ENCODE measurements around the gene PDX1. TPM values are rescaled to one million over a fixed set of nuclear protein-coding genes. Genes with fewer than 3 reads are reported as not detected.

Gene PDX1
- total and polyA plus RNA-seq, 2 of the 13 experiments (the other 11 are each of a cell fraction or from before 2014, with no cell fraction given): 0.07 TPM; not detected in 1

- H3K9me3 ChIP-seq (ENCODE audit: low read length): no peaks in the 10 kb centered on the region
- H3K9ac ChIP-seq (ENCODE audit: insufficient read depth, low read depth, low read length): no peak overlapping the region
- in situ Hi-C loops (cut with HindIII; ENCODE audit: extremely low pct_ligation_motif_present, low pct_unique_long_range_greater_than_20kb) (no loop called here), intact Hi-C loops (cut with micrococcal nuclease; ENCODE audit: unreplicated experiment) (no loop called here)
- TF ChIP-seq YY1 (IDR thresholded peaks at IDR 0.05; ENCODE audit: insufficient read depth, insufficient replicate concordance, low read depth, low read length): no peak
- no peak for TF ChIP-seq NR1H2 (CRISPR knock-in tag; IDR thresholded peaks at IDR 0.05; ENCODE audit: borderline replicate concordance, low read depth)
- no peak for TF ChIP-seq XBP1 (CRISPR knock-in tag; IDR thresholded peaks at IDR 0.05)
- TF ChIP-seq, protein P1, sequence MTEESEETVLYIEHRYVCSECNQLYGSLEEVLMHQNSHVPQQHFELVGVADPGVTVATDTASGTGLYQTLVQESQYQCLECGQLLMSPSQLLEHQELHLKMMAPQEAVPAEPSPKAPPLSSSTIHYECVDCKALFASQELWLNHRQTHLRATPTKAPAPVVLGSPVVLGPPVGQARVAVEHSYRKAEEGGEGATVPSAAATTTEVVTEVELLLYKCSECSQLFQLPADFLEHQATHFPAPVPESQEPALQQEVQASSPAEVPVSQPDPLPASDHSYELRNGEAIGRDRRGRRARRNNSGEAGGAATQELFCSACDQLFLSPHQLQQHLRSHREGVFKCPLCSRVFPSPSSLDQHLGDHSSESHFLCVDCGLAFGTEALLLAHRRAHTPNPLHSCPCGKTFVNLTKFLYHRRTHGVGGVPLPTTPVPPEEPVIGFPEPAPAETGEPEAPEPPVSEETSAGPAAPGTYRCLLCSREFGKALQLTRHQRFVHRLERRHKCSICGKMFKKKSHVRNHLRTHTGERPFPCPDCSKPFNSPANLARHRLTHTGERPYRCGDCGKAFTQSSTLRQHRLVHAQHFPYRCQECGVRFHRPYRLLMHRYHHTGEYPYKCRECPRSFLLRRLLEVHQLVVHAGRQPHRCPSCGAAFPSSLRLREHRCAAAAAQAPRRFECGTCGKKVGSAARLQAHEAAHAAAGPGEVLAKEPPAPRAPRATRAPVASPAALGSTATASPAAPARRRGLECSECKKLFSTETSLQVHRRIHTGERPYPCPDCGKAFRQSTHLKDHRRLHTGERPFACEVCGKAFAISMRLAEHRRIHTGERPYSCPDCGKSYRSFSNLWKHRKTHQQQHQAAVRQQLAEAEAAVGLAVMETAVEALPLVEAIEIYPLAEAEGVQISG (CRISPR knock-in tag; IDR thresholded peaks at IDR 0.05): no peak
- no peak for TF ChIP-seq CHCHD3 (CRISPR knock-in tag; IDR thresholded peaks at IDR 0.05)
- no peak for TF ChIP-seq SATB2 (CRISPR knock-in tag; IDR thresholded peaks at IDR 0.05)
- no peak for TF ChIP-seq ZNF382 (CRISPR knock-in tag; IDR thresholded peaks at IDR 0.05; ENCODE audit: borderline replicate concordance)
- no peak for TF ChIP-seq HES4 (CRISPR knock-in tag; IDR thresholded peaks at IDR 0.05; ENCODE audit: borderline replicate concordance)
- TF ChIP-seq ZNF292 (CRISPR knock-in tag; IDR thresholded peaks at IDR 0.05; ENCODE audit: borderline replicate concordance, low read depth): no peak
- TF ChIP-seq, protein P2, sequence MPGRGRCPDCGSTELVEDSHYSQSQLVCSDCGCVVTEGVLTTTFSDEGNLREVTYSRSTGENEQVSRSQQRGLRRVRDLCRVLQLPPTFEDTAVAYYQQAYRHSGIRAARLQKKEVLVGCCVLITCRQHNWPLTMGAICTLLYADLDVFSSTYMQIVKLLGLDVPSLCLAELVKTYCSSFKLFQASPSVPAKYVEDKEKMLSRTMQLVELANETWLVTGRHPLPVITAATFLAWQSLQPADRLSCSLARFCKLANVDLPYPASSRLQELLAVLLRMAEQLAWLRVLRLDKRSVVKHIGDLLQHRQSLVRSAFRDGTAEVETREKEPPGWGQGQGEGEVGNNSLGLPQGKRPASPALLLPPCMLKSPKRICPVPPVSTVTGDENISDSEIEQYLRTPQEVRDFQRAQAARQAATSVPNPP (CRISPR knock-in tag; IDR thresholded peaks at IDR 0.05): no peak
- H3K4me2 ChIP-seq (ENCODE audit: low read depth, low read length): no peak overlapping the region
- no peak overlapping the region for H2AFZ ChIP-seq (ENCODE audit: low read length)
- no TSS peak for BruUV-seq (replicated peaks)
- CTCF ChIA-PET (ENCODE audit: low intra/inter-chr PET ratio, low total read pairs): no interaction called here
- WGBS (ENCODE audit: low lambda C conversion rate): 82% methylated on average over 25 of the region's 46 CpGs
- POLR2A ChIA-PET: no interaction called here
- no peaks in the 10 kb centered on the region for H4K20me1 ChIP-seq (ENCODE audit: insufficient read depth, low read length)
- no peaks in the 10 kb centered on the region for H3K36me3 ChIP-seq (replicated peaks in 1 of 2; ENCODE audit: control insufficient read depth in 1 of 2, insufficient read depth in 2 of 2, low read length in 2 of 2)
- peaks cover 14% of the 10 kb centered on the region; the same call in 1 of the 2 replicates for H3K4me1 ChIP-seq (ENCODE audit: insufficient read depth, low read length)
- no peak overlapping the region for H3K27ac ChIP-seq (ENCODE audit: extremely low read length, insufficient read depth, low read length)
- FAIRE-seq (no peak), ATAC-seq (no peak), DNase-seq (ENCODE audit: low spot score) (no peak)
- peaks cover 7 to 36% of the 10 kb centered on the region in 2 experiments for H3K27me3 ChIP-seq (ENCODE audit: control insufficient read depth in 1 of 2, insufficient read depth in 2 of 2, low read length in 2 of 2)
- H3K79me2 ChIP-seq (ENCODE audit: insufficient read depth, low read length): no peaks in the 10 kb centered on the region
- H3K4me3 ChIP-seq (replicated peaks in 1 of 3; ENCODE audit: insufficient read depth in 1 of 3, low read depth in 2 of 3, low read length in 3 of 3): no peak overlapping the region
Measured at GRCh38 chr13:27924529-27925141, 4.8 kb downstream of the PDX1 start.
